GM12872 (cell line): ENCODE data around the gene PAPLN.
A peak's percentile ranks its signal among the peaks of the same experiment; 100 is the strongest.

Experiments
- TF ChIP-seq, protein P1 (sequence below): IDR thresholded peaks from 3 replicates; pipeline ENCODE4 v1.5.1; 2011; ENCODE audit warnings: low read depth, mild to moderate bottlenecking, low read length, moderate library complexity; ENCODE audit not compliant: insufficient read depth

The PAPLN gene

DNA sequence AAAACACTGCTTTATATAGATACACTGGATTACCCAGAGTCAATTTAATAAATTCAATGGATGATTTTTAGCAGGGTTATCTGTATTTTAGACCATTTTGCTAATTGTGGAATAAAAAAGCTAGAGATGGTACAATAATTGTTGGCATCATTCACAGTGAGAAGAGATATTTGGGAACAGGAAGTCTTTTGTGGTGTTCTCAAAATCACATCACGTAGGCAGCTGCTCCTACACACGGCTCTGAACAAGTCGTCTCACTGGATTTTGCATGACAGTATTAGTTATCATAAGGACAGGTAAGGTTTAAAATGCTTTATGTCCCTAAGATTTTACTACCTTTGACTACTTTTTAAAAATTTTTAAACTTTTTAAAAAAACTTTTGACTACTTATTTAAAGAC lies 52.0 kb downstream of the PAPLN start:
- TF ChIP-seq, protein P1, sequence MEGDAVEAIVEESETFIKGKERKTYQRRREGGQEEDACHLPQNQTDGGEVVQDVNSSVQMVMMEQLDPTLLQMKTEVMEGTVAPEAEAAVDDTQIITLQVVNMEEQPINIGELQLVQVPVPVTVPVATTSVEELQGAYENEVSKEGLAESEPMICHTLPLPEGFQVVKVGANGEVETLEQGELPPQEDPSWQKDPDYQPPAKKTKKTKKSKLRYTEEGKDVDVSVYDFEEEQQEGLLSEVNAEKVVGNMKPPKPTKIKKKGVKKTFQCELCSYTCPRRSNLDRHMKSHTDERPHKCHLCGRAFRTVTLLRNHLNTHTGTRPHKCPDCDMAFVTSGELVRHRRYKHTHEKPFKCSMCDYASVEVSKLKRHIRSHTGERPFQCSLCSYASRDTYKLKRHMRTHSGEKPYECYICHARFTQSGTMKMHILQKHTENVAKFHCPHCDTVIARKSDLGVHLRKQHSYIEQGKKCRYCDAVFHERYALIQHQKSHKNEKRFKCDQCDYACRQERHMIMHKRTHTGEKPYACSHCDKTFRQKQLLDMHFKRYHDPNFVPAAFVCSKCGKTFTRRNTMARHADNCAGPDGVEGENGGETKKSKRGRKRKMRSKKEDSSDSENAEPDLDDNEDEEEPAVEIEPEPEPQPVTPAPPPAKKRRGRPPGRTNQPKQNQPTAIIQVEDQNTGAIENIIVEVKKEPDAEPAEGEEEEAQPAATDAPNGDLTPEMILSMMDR, result no peak

GRCh38 chr14:73289729-73290128 lies 52.4 kb downstream of the PAPLN start:
- TF ChIP-seq, protein P1, result no peak

GRCh38 chr14:73290279-73290678 lies 53.0 kb downstream of the PAPLN start:
- TF ChIP-seq, protein P1, result no peak

DNA sequence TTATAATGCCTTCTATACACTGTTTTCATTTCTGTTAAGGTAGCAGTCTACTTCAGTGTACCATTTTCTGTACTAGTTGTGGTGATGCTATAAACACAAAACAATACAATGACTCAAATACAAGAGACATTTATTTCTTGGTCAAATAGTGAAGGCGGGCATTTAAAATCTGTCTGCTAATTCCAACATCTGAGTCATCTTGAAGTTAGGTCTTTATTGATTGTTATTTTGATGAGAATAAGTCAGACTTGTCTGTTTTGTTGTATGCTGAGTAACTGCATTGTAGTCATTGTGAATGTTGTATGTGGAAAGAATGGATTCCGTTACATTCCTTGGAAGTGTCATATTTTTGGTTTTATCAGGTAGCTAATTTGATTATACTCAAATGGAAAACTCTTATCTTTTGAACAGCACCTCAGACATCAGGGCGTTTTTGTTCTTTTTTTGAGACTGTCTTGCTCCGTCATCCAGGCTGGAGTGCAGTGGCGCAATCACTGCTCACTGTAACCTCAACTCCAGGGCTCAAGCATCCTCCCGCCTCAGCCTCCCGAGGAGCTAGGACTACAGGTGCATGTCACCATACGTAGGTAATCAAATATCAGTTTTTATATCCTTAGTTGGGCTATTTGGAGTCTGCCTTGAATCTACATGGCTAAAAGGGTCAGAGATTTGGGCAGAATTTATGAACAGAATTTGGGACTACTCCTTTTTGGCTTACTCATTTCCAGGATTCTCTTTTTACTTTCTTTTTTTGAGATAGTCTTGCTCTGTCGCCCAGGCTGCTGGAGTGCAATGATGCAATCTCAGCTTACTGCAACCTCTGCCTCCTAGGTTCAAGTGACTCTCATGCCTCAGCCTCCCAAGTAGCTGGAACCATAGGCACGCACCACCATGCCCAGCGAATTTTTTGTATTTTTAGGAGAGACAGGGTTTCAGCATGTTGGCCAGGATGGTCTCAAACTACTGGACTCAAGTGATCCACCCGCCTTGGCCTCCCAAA lies 56.8 kb downstream of the PAPLN start:
- TF ChIP-seq, protein P1, result no peak

GRCh38 chr14:73295198-73295796 lies 58.0 kb downstream of the PAPLN start:
- TF ChIP-seq, protein P1, result peak; percentile 64

GRCh38 chr14:73305499-73305898 lies 68.2 kb downstream of the PAPLN start:
- TF ChIP-seq, protein P1, result no peak

- TF ChIP-seq, protein P1, result no peak
Measured at GRCh38 chr14:73307261-73307660, 70.0 kb downstream of the PAPLN start.
